ENCODE measurements around the gene GREB1L.

Gene GREB1L

DNA sequence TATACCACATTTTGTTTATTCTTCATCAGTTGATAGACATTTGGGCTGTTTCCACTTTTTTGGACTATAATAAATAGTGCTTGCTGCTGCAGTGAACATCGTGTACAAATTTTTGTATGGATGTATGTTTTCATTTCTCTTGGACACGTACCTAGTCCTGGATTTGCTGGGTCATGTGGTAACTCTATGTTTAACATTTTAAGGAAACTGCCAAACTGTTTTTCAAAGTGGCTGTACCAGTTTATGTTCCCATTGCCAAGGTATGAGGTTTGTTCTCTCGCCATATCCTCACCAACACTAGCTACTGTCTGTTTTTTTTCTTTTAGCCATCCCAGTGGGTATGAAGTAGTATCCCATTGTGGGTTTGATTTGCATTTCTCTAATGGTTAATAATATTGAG lies 42.5 kb downstream of the GREB1L start:
- no peaks in the 10 kb centered on the region for H4K20me1 ChIP-seq (ENCODE audit: insufficient read depth, low read length)
- no peak overlapping the region for H3K4me2 ChIP-seq (ENCODE audit: low read depth, low read length)
- H3K36me3 ChIP-seq (replicated peaks; ENCODE audit: insufficient read depth, low read length), result no peaks in the 10 kb centered on the region
- H3K27ac ChIP-seq (ENCODE audit: low read length), result no peak overlapping the region
- DNase-seq, result no peak
- no peaks in the 10 kb centered on the region for H3K27me3 ChIP-seq (replicated peaks; ENCODE audit: insufficient read depth, low read length)
- H3K79me2 ChIP-seq (ENCODE audit: low read length), result no peaks in the 10 kb centered on the region
- TF ChIP-seq, protein P1, sequence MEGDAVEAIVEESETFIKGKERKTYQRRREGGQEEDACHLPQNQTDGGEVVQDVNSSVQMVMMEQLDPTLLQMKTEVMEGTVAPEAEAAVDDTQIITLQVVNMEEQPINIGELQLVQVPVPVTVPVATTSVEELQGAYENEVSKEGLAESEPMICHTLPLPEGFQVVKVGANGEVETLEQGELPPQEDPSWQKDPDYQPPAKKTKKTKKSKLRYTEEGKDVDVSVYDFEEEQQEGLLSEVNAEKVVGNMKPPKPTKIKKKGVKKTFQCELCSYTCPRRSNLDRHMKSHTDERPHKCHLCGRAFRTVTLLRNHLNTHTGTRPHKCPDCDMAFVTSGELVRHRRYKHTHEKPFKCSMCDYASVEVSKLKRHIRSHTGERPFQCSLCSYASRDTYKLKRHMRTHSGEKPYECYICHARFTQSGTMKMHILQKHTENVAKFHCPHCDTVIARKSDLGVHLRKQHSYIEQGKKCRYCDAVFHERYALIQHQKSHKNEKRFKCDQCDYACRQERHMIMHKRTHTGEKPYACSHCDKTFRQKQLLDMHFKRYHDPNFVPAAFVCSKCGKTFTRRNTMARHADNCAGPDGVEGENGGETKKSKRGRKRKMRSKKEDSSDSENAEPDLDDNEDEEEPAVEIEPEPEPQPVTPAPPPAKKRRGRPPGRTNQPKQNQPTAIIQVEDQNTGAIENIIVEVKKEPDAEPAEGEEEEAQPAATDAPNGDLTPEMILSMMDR (IDR thresholded peaks at IDR 0.05; ENCODE audit: low read length), result no peak
- no peak for TF ChIP-seq EZH2phosphoT487 (IDR thresholded peaks at IDR 0.05; ENCODE audit: low read length)
- TF ChIP-seq EZH2 (optimal IDR thresholded peaks at IDR 0.05; ENCODE audit: low read depth, low read length), result no peak
- H3K9me2 ChIP-seq (replicated peaks; ENCODE audit: insufficient read depth, low read length), result no peaks in the 10 kb centered on the region
- no peak overlapping the region for H3K9ac ChIP-seq (ENCODE audit: low read length)
- H3K4me3 ChIP-seq (ENCODE audit: low read length), result no peak overlapping the region
- H3K9me3 ChIP-seq (replicated peaks; ENCODE audit: insufficient read depth, low read length), result no peaks in the 10 kb centered on the region
- no peak overlapping the region for H2AFZ ChIP-seq (ENCODE audit: low read length)
- no peaks in the 10 kb centered on the region for H3F3A ChIP-seq (ENCODE audit: insufficient read depth, low read length)
- no peaks in the 10 kb centered on the region for H3K4me1 ChIP-seq (ENCODE audit: low read length)

DNA sequence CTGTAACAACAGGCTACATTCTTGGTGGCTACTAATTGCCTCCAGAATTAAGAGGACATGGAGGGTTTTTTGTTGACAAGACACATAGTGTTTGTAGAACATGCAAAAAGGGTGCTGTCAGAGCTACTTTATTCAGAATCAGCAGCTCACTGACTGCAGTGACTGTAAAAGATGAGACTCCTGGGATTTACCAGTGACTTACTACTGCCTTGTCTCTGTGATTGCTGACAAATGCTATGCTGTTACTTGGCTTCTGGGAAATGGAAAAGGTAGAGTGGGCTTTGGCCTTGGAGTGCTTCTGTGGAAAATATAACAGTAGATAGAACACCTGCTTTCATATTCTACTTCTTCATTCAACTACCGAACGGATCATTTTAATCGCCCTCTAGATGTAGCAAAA lies 47.8 kb downstream of the GREB1L start:
- no peaks in the 10 kb centered on the region for H3K9me2 ChIP-seq (replicated peaks; ENCODE audit: insufficient read depth, low read length)
- H2AFZ ChIP-seq (ENCODE audit: low read length), result no peak overlapping the region
- no peak for TF ChIP-seq EZH2phosphoT487 (IDR thresholded peaks at IDR 0.05; ENCODE audit: low read length)
- TF ChIP-seq EZH2 (optimal IDR thresholded peaks at IDR 0.05; ENCODE audit: low read depth, low read length), result no peak
- TF ChIP-seq, protein P1 (IDR thresholded peaks at IDR 0.05; ENCODE audit: low read length), result no peak
- H4K20me1 ChIP-seq (ENCODE audit: insufficient read depth, low read length), result no peaks in the 10 kb centered on the region
- H3K4me1 ChIP-seq (ENCODE audit: low read length), result no peaks in the 10 kb centered on the region
- no peaks in the 10 kb centered on the region for H3F3A ChIP-seq (ENCODE audit: insufficient read depth, low read length)
- no peak overlapping the region for H3K4me2 ChIP-seq (ENCODE audit: low read depth, low read length)
- no peak for DNase-seq
- no peak overlapping the region for H3K4me3 ChIP-seq (ENCODE audit: low read length)
- H3K9me3 ChIP-seq (replicated peaks; ENCODE audit: insufficient read depth, low read length), result no peaks in the 10 kb centered on the region
- H3K9ac ChIP-seq (ENCODE audit: low read length), result no peak overlapping the region
- no peaks in the 10 kb centered on the region for H3K79me2 ChIP-seq (ENCODE audit: low read length)
- H3K27me3 ChIP-seq (replicated peaks; ENCODE audit: insufficient read depth, low read length), result no peaks in the 10 kb centered on the region
- H3K27ac ChIP-seq (ENCODE audit: low read length), result no peak overlapping the region
- no peaks in the 10 kb centered on the region for H3K36me3 ChIP-seq (replicated peaks; ENCODE audit: insufficient read depth, low read length)

DNA sequence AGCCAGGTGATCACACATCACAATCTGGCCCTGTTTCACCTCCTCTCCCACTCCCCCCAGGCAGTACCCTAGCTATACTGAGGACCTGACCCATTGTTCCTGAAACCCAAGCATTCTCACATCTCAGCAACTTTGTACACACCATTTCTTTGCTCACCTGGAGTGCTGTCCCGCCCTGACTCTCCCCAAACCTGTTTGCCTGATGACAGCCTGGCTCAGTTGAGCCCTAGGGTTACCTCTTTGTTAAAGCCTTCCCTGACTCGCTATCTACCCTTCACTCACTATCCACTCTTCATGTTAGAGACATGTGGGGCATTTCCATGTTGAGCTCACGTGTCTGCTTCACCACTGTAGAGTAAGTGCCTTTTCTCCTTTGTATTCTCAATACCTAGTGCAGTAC lies 49.1 kb downstream of the GREB1L start:
- Histone ChIP-seq H2AFZ (ENCODE audit: low read length) (no peak overlapping the region), H3K79me2 (ENCODE audit: low read length) (no peaks in the 10 kb centered on the region), H3K36me3 (replicated peaks; ENCODE audit: insufficient read depth, low read length) (no peaks in the 10 kb centered on the region), H3K4me1 (ENCODE audit: low read length) (no peaks in the 10 kb centered on the region), H3K9me2 (replicated peaks; ENCODE audit: insufficient read depth, low read length) (no peaks in the 10 kb centered on the region), H3K9me3 (replicated peaks; ENCODE audit: insufficient read depth, low read length) (no peaks in the 10 kb centered on the region), H3K4me2 (ENCODE audit: low read depth, low read length) (no peak overlapping the region), H3K27me3 (replicated peaks; ENCODE audit: insufficient read depth, low read length) (no peaks in the 10 kb centered on the region), H3K4me3 (ENCODE audit: low read length) (no peak overlapping the region), H3K9ac (ENCODE audit: low read length) (no peak overlapping the region), H4K20me1 (ENCODE audit: insufficient read depth, low read length) (no peaks in the 10 kb centered on the region), H3K27ac (ENCODE audit: low read length) (no peak overlapping the region), H3F3A (ENCODE audit: insufficient read depth, low read length) (no peaks in the 10 kb centered on the region)
- no peak for TF ChIP-seq EZH2phosphoT487 (IDR thresholded peaks at IDR 0.05; ENCODE audit: low read length)
- no peak for TF ChIP-seq EZH2 (optimal IDR thresholded peaks at IDR 0.05; ENCODE audit: low read depth, low read length)
- TF ChIP-seq, protein P1 (IDR thresholded peaks at IDR 0.05; ENCODE audit: low read length), result no peak
- no peak for DNase-seq
